Calu3 (cell line): ENCODE measurements around the gene RNF182. TPM values are rescaled to one million over a fixed set of nuclear protein-coding genes. Genes with fewer than 3 reads are reported as not detected.

Experiments
- BruUV-seq: library from RNA; stranded (reverse); fragments of 400-500 nt; replicated peaks from 2 replicates; lab custom pipeline; 2021; lab: Mats Ljungman, UMichigan
- CTCF ChIA-PET: fragments of 300-600 bp; sonication (Branson Sonifier 250); formaldehyde crosslinking; loops from one replicate; lab custom pipeline; 2022; ENCODE audit warnings: antibody characterized with exemption; lab: Charles Lee
- DNase-seq: peaks from one replicate; pipeline ENCODE4 v3.0.0; 2022
- H3K27ac Mint-ChIP-seq: one replicate; pipeline ENCODE4 v1.8.0; 2022; ENCODE audit warnings: mixed read lengths; ENCODE audit not compliant: unreplicated experiment
- H3K27me3 Mint-ChIP-seq: one replicate; pipeline ENCODE4 v1.8.0; 2022; ENCODE audit warnings: mixed read lengths; ENCODE audit not compliant: unreplicated experiment
- H3K36me3 Mint-ChIP-seq: one replicate; pipeline ENCODE4 v1.8.0; 2022; ENCODE audit warnings: mild to moderate bottlenecking, moderate library complexity, mixed read lengths; ENCODE audit not compliant: insufficient read depth, unreplicated experiment
- H3K4me1 Mint-ChIP-seq: one replicate; pipeline ENCODE4 v1.8.0; 2022; ENCODE audit warnings: mild to moderate bottlenecking, low read depth, mixed read lengths; ENCODE audit not compliant: unreplicated experiment
- H3K4me3 Mint-ChIP-seq: one replicate; pipeline ENCODE4 v1.8.0; 2022; ENCODE audit warnings: mild to moderate bottlenecking, low read depth, moderate library complexity, mixed read lengths; ENCODE audit not compliant: unreplicated experiment
- H3K9me3 Mint-ChIP-seq: one replicate; pipeline ENCODE4 v1.8.0; 2022; ENCODE audit warnings: low read depth, mixed read lengths; ENCODE audit not compliant: unreplicated experiment
- intact Hi-C: fragments of 100-400 bp; cut with micrococcal nuclease; formaldehyde crosslinking; loops from one replicate; pipeline ENCODE4 v1.10.0; 2022; ENCODE audit not compliant: unreplicated experiment
- total RNA-seq: library from RNA; stranded (reverse); gene quantifications from 2 replicates; pipeline ENCODE4 v1.2.3, GENCODE V29; 2022
- TF ChIP-seq, protein P1 (sequence below): fragments of 200-600 bp; IDR thresholded peaks from one replicate; pipeline ENCODE4 v1.8.0; 2022; ENCODE audit warnings: antibody characterized with exemption; ENCODE audit not compliant: unreplicated experiment

RNF182 gene
- total RNA-seq, 1 experiment from 2014 or later: 1.1 TPM

DNA sequence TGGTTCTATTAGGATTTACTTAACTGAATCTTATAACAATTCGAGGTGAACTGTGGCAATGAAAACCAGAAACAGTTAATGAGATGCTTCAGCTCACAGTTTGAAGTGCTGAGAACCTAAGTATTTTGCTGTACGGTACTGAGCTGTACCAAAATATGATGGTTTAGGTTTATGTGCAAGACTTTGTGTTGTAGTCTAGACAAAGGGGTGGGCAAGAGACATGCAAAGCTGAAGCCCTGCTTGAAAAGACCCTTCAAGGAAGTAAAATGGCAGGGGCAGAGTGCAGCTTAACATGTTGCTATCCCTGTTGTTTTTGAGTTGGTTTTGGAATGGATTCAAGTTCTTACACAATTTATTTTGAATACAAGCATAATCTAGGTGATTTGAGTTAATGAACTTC is 54.0 kb downstream of the RNF182 start:
- Mint-ChIP-seq H3K4me3 (no peak overlapping the region), H3K27ac (no peak overlapping the region), H3K27me3 (peaks cover 24% of the 10 kb centered on the region), H3K4me1 (no peaks in the 10 kb centered on the region), H3K9me3 (peaks cover 3% of the 10 kb centered on the region), H3K36me3 (no peaks in the 10 kb centered on the region)
- DNase-seq: no peak
- intact Hi-C loops: no loop called here
- TF ChIP-seq, protein P1, sequence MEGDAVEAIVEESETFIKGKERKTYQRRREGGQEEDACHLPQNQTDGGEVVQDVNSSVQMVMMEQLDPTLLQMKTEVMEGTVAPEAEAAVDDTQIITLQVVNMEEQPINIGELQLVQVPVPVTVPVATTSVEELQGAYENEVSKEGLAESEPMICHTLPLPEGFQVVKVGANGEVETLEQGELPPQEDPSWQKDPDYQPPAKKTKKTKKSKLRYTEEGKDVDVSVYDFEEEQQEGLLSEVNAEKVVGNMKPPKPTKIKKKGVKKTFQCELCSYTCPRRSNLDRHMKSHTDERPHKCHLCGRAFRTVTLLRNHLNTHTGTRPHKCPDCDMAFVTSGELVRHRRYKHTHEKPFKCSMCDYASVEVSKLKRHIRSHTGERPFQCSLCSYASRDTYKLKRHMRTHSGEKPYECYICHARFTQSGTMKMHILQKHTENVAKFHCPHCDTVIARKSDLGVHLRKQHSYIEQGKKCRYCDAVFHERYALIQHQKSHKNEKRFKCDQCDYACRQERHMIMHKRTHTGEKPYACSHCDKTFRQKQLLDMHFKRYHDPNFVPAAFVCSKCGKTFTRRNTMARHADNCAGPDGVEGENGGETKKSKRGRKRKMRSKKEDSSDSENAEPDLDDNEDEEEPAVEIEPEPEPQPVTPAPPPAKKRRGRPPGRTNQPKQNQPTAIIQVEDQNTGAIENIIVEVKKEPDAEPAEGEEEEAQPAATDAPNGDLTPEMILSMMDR: no peak
- no TSS peak for BruUV-seq
- CTCF ChIA-PET: no interaction called here

DNA sequence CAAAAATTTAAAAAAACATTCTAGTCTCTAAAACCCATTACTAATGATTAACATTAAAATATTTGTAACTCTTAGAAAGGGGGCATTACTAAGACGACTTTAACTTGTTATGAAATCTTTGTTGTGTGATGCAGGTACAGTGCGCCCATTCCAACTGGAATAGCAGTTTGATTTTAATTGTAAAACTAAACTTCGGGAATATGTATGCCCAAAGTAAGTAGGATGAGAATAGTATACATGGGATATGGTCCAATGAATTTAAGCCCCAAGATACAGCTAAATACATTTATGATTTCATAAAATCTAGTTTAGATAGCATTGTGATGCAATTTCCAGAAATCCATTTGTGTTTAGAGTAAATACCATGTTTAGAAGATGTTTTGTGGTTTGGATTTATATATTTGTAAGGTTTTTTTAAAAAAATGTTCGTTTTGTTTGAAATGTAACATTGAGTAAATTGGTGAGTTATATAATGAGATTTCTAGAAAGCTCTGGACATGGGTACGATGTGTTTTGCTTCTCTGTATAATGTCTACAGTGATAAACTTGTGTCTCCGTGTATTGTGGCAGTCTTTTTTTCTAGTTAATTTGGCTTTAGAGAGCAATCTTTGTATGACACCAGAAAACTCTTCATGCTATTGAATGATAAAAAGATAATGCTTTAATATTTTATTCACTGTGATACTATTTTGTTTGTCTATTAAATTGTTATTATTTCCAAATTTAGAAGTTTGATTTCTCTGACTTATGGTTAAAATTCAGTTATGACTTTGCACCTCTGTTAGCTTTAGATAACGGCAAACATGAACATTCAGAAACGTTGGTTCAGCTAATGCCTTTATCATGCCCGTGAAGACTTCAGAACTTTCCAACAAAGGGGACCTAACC is 54.8 kb downstream of the RNF182 start:
- no peaks in the 10 kb centered on the region for H3K4me1 Mint-ChIP-seq
- CTCF ChIA-PET: no interaction called here
- peaks cover 3% of the 10 kb centered on the region for H3K9me3 Mint-ChIP-seq
- BruUV-seq: no TSS peak
- no peak overlapping the region for H3K27ac Mint-ChIP-seq
- TF ChIP-seq, protein P1: no peak
- DNase-seq: no peak
- H3K4me3 Mint-ChIP-seq: no peak overlapping the region
- intact Hi-C loops: no loop called here
- peaks cover 31% of the 10 kb centered on the region for H3K27me3 Mint-ChIP-seq
- no peaks in the 10 kb centered on the region for H3K36me3 Mint-ChIP-seq

DNA sequence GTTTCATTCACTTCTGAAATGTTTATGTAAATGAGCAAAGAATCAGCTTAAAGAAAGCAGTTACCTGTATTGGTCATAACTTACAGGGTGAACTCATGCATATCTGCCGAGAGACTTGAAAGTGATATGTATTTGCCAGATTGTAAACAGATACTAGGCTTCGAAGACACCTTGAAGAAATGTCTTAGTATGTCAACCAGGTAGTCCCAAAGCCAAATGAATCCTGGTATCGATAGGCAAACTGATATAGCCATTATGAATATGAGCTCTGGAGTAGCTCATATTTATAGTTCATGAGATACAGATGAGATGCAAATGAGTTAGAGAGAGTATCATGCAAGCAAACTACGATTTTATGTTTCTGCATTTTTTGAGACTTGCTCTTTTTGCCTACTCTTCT is 55.8 kb downstream of the RNF182 start:
- CTCF ChIA-PET: no interaction called here
- Mint-ChIP-seq H3K36me3 (no peaks in the 10 kb centered on the region), H3K27me3 (peaks cover 26% of the 10 kb centered on the region), H3K27ac (no peak overlapping the region), H3K9me3 (no peaks in the 10 kb centered on the region), H3K4me1 (no peaks in the 10 kb centered on the region), H3K4me3 (no peak overlapping the region)
- intact Hi-C loops: no loop called here
- TF ChIP-seq, protein P1: no peak
- BruUV-seq: no TSS peak
- no peak for DNase-seq

DNA sequence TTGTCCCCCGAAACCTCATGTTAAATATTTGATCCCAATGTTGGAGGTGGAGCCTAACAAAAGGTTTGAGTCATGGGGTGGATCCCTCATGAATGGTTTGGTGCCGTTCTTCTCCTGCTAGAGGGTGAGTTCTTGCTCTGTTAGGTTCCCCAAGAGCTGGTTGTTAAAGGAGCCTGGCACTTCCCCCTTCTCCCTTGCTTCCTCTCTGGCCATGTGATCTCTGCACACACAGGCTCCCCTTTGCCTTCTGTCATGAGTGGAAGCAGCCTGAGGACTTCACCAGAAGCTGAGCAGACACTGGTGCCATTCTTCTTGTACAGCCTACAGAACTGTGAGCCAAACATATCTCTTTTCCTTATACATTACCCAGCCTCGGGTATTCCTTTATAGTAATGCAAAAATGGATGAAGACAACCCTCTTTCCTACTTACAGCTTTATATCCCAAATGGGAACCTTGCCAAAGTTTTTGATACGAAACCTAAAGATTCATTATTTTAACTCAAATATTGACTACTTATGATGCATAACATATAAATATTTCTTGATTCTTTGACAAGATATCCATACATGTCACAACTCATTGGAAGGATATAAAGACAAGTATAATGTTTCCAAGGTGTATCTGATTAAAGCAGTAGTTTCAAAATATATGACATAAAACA is 61.0 kb downstream of the RNF182 start:
- BruUV-seq: no TSS peak
- CTCF ChIA-PET: no interaction called here
- H3K36me3 Mint-ChIP-seq: no peaks in the 10 kb centered on the region
- no peaks in the 10 kb centered on the region for H3K9me3 Mint-ChIP-seq
- H3K4me3 Mint-ChIP-seq: no peak overlapping the region
- peaks cover 60% of the 10 kb centered on the region for H3K27me3 Mint-ChIP-seq
- H3K4me1 Mint-ChIP-seq: no peaks in the 10 kb centered on the region
- TF ChIP-seq, protein P1: no peak
- H3K27ac Mint-ChIP-seq: no peak overlapping the region
- intact Hi-C loops: no loop called here
- no peak for DNase-seq
